Astrocyte (in vitro differentiated cells and primary cell): ENCODE measurements around the gene HLA-F.

Experiments
- CTCF ChIP-seq: IDR thresholded peaks from 2 replicates; pipeline ENCODE4 v1.5.1; 2011; ENCODE audit warnings: low read depth, mild to moderate bottlenecking, inconsistent platforms, low read length, moderate library complexity; ENCODE audit not compliant: insufficient read depth
- EZH2 ChIP-seq: IDR thresholded peaks from 2 replicates; pipeline ENCODE4 v1.6.1; 2012; ENCODE audit warnings: mild to moderate bottlenecking, low read length, inconsistent platforms; ENCODE audit not compliant: insufficient read depth

- TF ChIP-seq CTCF (no peak), EZH2 (no peak)
These were observed 27.5 kb downstream of the HLA-F start for GRCh38 chr6:29750709-29751108.
